OCI-LY1 (cell line): Measurements from ENCODE around the gene CXADR.

Experiments used
- H2AFZ ChIP-seq: fragments of 200-600 bp; sonication (generic), shearing (Covaris generic); 2 replicates; pipeline ENCODE4 v1.6.0; 2014; ENCODE audit warnings: antibody characterized with exemption, mild to moderate bottlenecking, low read length
- H3F3A ChIP-seq: fragments of 200-600 bp; sonication (generic), shearing (Covaris generic); 2 replicates; pipeline ENCODE4 v1.6.0; 2014; ENCODE audit warnings: mild to moderate bottlenecking, antibody characterized with exemption, low read length, moderate library complexity; ENCODE audit not compliant: insufficient read depth
- H3K27ac ChIP-seq: fragments of 200-600 bp; sonication (generic); 2 replicates; pipeline ENCODE4 v1.5.1; 2014; ENCODE audit warnings: low read length, mixed run types, mild to moderate bottlenecking, low read depth; ENCODE audit not compliant: poor library complexity, severe bottlenecking
- H3K27me3 ChIP-seq: fragments of 200-600 bp; sonication (generic); 2 replicates; pipeline ENCODE4 v1.6.0; 2014; ENCODE audit warnings: antibody characterized with exemption, mild to moderate bottlenecking, low read length, moderate library complexity; ENCODE audit not compliant: insufficient read depth
- H3K36me3 ChIP-seq: fragments of 200-600 bp; sonication (generic); 2 replicates; pipeline ENCODE4 v1.6.1; 2014; ENCODE audit warnings: mild to moderate bottlenecking, antibody characterized with exemption, low read length, moderate library complexity, mixed read lengths; ENCODE audit not compliant: insufficient read depth
- H3K4me1 ChIP-seq: fragments of 200-600 bp; sonication (generic); 2 replicates; pipeline ENCODE4 v1.5.1; 2014; ENCODE audit warnings: mild to moderate bottlenecking, low read length, moderate library complexity; ENCODE audit not compliant: insufficient read depth, severe bottlenecking
- H3K4me2 ChIP-seq: fragments of 200-600 bp; sonication (generic), shearing (Covaris generic); 2 replicates; pipeline ENCODE4 v1.6.1; 2014; ENCODE audit warnings: low read length
- H3K4me3 ChIP-seq: fragments of 200-600 bp; sonication (generic); 2 replicates; pipeline ENCODE4 v1.5.1; 2014; ENCODE audit warnings: low read length, low read depth, mild to moderate bottlenecking, mixed read lengths; ENCODE audit not compliant: poor library complexity, severe bottlenecking
- H3K79me2 ChIP-seq: fragments of 200-600 bp; shearing (Covaris generic); 2 replicates; pipeline ENCODE4 v1.6.1; 2016; ENCODE audit warnings: mixed run types, low read length, mixed read lengths; ENCODE audit not compliant: insufficient read depth
- H3K9ac ChIP-seq: fragments of 200-600 bp; sonication (generic), shearing (Covaris generic); 2 replicates; pipeline ENCODE4 v1.6.1; 2014; ENCODE audit warnings: mild to moderate bottlenecking, low read length, mixed read lengths
- H3K9me2 ChIP-seq: fragments of 200-600 bp; sonication (generic), shearing (Covaris generic); 2 replicates; pipeline ENCODE4 v1.6.1; 2014; ENCODE audit warnings: low read depth, mild to moderate bottlenecking, low read length, mixed read lengths
- H3K9me3 ChIP-seq: fragments of 200-600 bp; shearing (Covaris generic); 2 replicates; pipeline ENCODE4 v1.6.1; 2014; ENCODE audit warnings: low read length, mixed read lengths
- H4K20me1 ChIP-seq: fragments of 200-600 bp; sonication (generic), shearing (Covaris generic); 2 replicates; pipeline ENCODE4 v1.6.0; 2016; ENCODE audit warnings: mild to moderate bottlenecking, low read length; ENCODE audit not compliant: insufficient read depth
- EZH2 ChIP-seq: fragments of 200-600 bp; sonication (generic), shearing (Covaris generic); IDR thresholded peaks from 2 replicates; pipeline ENCODE4 v1.8.0; 2017; ENCODE audit warnings: borderline replicate concordance, mixed run types, mild to moderate bottlenecking, antibody characterized with exemption, low read length, moderate library complexity, mixed read lengths
- TF ChIP-seq, protein P1 (sequence below): fragments of 200-600 bp; sonication (generic), shearing (Covaris generic); IDR thresholded peaks from 2 replicates; pipeline ENCODE4 v1.5.1; 2017; ENCODE audit warnings: mild to moderate bottlenecking, antibody characterized with exemption, low read length, moderate library complexity, mixed read lengths

The CXADR gene

DNA sequence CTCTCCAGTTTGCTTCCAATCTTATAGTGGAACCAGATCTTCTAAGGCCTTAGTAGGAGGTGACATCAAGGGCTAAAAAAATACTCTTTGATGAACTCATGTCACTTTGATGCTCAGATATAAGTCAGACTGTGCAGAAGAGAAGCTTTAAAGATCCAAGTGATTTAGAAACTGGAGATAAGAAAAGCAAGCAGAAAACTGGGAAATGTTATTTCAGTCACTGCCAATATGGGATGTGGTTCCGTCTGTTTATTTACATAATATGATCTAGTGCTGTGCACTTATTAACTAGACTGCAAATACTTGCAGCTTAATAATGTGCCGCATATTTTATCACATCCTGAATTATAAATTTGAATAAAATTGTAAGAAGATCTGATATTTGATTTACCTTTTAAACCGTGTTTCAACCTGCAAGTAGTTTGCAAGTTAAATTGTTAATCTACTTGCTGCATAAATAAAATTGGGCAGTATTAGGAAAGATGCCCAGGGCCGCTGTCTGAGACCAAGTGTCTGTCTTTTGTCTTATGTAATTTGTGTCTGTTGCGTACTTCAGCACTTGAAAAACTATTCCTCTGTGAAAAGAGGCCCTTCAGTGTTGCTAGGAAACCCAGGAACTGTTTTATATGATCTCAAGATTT lies 29.6 kb downstream of the CXADR start:
- no peaks in the 10 kb centered on the region for H3K9me3 ChIP-seq
- no peak overlapping the region for H3K9ac ChIP-seq
- H3K27ac ChIP-seq, result no peak overlapping the region
- H3K36me3 ChIP-seq, result no peaks in the 10 kb centered on the region
- no peak overlapping the region for H3K4me3 ChIP-seq
- no peaks in the 10 kb centered on the region for H3K4me1 ChIP-seq
- H3K79me2 ChIP-seq, result no peaks in the 10 kb centered on the region
- TF ChIP-seq EZH2, result no peak
- TF ChIP-seq, protein P1, sequence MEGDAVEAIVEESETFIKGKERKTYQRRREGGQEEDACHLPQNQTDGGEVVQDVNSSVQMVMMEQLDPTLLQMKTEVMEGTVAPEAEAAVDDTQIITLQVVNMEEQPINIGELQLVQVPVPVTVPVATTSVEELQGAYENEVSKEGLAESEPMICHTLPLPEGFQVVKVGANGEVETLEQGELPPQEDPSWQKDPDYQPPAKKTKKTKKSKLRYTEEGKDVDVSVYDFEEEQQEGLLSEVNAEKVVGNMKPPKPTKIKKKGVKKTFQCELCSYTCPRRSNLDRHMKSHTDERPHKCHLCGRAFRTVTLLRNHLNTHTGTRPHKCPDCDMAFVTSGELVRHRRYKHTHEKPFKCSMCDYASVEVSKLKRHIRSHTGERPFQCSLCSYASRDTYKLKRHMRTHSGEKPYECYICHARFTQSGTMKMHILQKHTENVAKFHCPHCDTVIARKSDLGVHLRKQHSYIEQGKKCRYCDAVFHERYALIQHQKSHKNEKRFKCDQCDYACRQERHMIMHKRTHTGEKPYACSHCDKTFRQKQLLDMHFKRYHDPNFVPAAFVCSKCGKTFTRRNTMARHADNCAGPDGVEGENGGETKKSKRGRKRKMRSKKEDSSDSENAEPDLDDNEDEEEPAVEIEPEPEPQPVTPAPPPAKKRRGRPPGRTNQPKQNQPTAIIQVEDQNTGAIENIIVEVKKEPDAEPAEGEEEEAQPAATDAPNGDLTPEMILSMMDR, result no peak
- H3K4me2 ChIP-seq, result no peak overlapping the region
- H2AFZ ChIP-seq, result no peak overlapping the region
- H3K27me3 ChIP-seq, result no peaks in the 10 kb centered on the region
- H4K20me1 ChIP-seq, result no peaks in the 10 kb centered on the region
- H3K9me2 ChIP-seq, result no peaks in the 10 kb centered on the region
- H3F3A ChIP-seq, result no peaks in the 10 kb centered on the region

DNA sequence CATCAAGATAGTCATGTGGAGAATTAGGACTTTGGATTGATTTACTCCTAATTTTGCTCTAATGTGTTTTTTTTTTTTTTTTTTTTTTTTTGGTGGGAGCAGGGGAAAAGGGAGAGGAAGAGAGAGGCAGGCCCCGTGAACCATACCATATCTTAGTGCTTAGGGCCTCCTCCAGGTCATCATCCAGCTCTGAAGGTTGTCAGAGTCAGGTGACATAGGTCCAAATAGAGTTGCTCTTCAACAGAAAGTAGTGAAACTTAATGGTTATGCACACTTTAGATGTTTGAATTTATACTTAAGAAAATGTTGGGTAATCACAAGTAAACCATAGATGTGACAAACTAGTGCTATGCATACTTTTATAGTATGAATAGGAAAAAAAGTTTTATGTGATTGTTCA lies 32.2 kb downstream of the CXADR start:
- no peak for TF ChIP-seq EZH2
- TF ChIP-seq, protein P1, result no peak
- Histone ChIP-seq H2AFZ (no peak overlapping the region), H4K20me1 (no peaks in the 10 kb centered on the region), H3K4me3 (no peak overlapping the region), H3K9me3 (no peaks in the 10 kb centered on the region), H3K4me2 (no peak overlapping the region), H3F3A (no peaks in the 10 kb centered on the region), H3K27ac (no peak overlapping the region), H3K4me1 (no peaks in the 10 kb centered on the region), H3K9ac (no peak overlapping the region), H3K79me2 (no peaks in the 10 kb centered on the region), H3K27me3 (no peaks in the 10 kb centered on the region), H3K9me2 (no peaks in the 10 kb centered on the region), H3K36me3 (no peaks in the 10 kb centered on the region)

DNA sequence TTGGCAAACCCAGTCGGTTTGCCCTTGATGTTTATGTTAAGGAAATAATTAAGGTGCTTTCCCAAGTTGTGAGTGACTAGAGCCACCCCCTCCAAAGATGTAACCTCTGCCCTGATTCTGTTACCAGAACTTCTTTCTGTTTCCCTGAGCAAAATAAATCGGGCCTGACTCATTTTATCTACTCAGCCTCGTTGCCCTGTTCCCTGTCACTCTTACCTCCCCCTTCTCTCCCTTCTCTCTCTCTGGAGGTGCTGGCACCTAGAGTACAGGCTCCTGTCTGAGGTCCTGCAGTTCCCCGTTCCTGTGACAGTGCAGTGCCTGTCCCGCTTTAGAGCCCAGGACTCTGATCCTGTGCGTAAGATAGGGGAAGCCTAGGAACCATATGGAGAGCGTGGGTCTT lies 35.4 kb downstream of the CXADR start:
- Histone ChIP-seq H3K4me3 (no peak overlapping the region), H3K9me2 (no peaks in the 10 kb centered on the region), H3K9ac (no peak overlapping the region), H3K4me2 (no peak overlapping the region), H3F3A (no peaks in the 10 kb centered on the region), H3K9me3 (no peaks in the 10 kb centered on the region), H2AFZ (no peak overlapping the region), H3K27ac (no peak overlapping the region), H3K4me1 (no peaks in the 10 kb centered on the region), H3K79me2 (no peaks in the 10 kb centered on the region), H3K36me3 (no peaks in the 10 kb centered on the region), H4K20me1 (no peaks in the 10 kb centered on the region), H3K27me3 (no peaks in the 10 kb centered on the region)
- TF ChIP-seq, protein P1, result no peak
- TF ChIP-seq EZH2, result no peak
